Activated T-cell treated with anti-CD3 and anti-CD28 coated beads, Interleukin-2, amount 50 U/mL, for 1 hour (primary cell): ENCODE results near the gene FADS2.
"Not testable (repeated sequence)": the region's sequence is repeated elsewhere in the genome, so short reads cannot be mapped to it uniquely, and the experiment has no call there.

Source experiments
- DNase-seq: peaks from one replicate; pipeline ENCODE4 v3.0.0-alpha.2; 2020

The FADS2 gene

DNA sequence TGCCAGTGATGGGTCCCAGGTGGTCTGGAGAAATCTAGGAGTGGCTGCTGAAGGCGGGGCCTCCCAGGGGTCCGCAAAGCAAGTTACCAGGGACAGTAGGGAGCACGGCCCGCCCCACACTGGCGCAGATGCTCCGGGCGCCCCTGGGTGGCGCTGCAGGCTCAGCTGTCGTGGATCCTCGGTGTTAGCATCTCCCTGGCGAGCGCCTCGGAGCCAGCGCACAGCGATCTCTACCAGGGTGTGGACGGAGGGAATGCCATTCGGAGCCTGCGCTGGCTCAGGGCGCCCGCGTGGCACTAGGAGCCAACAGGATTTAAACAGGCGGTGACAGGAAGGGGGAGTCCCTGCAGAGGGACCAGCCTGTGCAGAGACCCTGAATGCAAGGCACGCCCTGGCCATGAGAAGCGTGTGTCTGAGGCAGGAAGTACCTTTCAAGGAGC, 43.1 kb downstream of the FADS2 start:
- peak; percentile 70 for DNase-seq

DNA sequence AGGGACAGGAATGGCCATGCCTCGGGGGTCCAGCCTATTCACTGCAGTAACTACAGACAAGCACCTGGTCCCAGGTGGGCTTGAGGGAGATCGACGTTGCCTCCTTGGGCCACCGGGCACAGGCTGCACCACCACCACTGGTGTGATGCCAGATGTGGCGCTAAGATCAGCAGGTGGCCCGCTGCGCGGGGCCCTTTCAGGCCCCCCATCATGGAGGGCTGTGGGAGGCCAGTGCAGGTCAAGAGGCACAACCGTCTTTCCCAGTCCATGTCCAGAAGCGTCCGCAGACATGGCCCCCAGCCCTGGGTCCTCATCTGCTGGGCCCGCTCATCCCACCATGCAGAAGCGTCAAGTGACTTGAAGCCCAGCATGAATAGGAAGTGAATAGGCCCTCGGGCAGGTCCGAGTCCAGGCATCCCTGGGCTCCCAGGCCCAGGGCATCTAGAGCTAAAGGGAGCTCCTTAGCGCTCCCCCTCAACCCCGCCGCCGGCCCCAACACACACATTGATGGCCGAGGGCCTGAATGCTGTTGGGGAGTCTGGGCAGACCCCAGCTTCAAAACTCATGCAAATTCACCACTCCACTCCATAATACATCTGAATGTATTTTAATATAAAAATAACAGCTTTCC, 45.0 kb downstream of the FADS2 start:
- no peak for DNase-seq

DNA sequence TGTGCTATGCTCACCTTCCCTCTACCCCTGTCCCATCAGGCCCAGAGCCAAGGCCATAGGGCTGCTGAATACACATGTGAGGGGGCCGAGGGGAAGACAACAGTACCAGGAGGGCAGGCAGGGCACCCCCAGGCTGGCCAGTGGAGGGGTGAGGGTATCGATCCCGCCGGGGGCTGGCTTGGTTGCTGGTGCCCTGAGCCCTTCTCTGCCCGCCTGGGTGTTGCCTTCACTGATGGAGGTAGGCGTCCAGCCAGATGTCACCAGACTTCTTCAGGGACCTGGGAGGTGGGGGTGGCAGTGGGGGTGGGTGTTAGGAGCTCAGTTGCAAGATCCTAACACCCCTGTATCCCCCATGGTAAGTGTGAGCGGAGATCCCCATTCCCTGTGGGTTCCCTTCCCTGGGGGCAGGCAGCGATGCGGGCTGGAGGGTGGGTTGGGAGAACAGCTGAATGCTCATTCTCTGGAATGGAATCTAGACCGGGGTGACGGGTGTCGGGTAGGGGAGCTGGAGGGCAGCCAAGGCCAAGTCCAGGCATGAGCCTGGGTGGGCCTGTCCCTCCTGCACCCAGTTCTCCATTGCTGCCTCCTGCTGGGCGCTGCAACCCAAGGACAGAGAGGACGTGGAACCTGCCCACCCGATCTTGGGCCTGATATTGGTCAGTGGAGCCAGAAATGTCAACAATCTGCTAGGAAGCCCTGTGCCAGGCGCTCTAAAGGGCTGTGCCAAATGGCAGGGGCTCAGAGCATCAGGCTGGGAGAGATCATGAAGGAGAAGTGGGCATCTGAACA, 45.7 kb downstream of the FADS2 start:
- no peak for DNase-seq

DNA sequence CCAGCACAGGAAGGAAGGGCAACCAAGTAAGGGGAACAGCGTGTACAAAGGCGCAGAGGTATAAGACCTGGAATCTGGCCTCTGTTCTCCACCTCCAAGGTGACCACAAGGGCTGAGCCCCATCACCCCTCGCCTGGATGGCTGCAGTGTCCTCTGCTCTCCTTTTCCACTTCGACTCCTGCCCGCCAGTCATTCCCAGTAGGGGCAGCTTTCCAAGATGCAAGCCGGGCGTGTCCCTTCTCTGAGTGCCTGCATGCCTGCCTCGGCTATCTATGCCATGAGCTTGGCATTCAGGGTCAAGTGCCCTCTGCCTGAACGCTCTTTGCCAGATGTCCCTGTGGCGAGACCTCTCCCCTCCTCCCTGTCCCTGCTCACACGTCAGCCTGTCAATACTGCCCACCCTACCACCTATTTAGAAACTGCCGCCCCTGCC, 46.3 kb downstream of the FADS2 start:
- no peak for DNase-seq

DNA sequence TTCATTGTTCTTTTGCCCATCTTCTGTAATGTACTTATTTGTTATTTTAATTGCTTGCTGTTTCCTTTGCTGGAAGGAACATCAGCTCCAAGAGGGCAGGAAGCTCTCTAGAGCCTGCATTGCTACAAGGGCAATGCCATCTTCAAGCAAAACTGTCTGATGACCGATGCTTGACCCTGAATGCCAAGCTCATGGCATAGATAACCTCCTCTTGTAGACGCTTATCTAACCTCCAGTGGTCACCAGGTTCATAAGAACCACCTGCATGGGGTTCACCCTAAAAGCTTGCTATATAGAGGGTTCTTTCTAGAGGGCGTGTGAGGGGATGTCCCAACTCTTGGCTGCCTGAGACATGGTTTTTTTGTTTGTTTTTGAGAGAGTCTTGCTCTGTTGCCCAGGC, 46.8 kb downstream of the FADS2 start:
- no peak for DNase-seq

DNA sequence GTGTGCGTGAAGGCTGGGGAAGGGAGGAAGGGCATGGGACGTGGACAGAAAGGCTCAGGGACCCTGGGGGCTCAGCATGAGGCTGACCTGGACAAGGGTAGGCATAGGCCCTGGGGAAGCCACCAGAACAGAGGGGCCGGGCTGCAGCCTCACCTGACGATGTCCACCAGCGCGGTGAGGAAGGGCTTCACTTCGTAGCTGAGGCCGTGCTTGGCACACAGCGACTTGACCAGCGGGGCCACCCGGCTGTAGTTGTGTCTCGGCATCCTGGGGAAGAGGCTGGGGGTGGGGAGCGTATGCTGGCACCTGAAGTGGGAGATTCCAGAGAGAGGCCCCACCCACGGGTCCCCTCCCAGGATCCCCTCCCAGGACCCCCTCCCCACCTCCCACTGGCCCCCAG, 47.6 kb downstream of the FADS2 start:
- no peak for DNase-seq

DNA sequence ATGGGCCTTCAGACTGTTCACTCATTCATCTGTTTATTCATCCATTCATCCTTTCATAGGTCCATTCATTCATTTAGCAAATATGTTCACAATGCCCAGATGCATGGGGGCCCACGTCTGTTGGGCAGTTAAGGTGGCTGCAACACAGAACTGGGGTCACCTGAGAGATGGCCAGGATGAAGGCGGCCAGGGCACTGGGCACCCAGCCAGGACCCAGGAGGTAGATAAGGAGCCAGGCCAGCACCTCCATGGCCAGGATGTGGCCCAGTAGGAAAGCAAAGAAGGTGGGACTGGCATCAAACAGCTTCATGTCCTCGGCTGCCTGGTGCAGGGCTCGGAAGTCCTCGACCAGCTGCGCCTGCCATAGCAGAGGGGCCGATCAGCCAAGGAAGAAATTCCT, 51.1 kb downstream of the FADS2 start:
- DNase-seq, result no peak

DNA sequence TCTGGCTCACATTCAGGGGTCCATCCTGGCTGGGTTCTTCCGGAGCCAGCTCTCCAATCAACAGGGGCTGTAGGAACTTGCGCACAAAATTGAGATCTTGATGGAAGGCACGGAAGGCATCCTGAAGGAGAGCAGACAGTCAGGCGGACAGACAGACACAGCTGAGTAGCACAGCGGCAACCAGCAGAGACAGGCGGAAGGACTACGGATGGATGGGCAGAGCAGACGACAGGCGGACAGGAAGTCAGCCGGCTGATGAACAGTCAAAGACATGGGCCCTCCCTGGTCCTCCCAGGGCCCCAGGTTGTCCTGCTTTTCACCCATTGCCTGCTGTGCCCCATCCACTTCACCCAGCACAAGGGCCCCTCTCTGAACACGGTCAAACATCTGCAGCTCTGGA, 51.9 kb downstream of the FADS2 start:
- no peak for DNase-seq

DNA sequence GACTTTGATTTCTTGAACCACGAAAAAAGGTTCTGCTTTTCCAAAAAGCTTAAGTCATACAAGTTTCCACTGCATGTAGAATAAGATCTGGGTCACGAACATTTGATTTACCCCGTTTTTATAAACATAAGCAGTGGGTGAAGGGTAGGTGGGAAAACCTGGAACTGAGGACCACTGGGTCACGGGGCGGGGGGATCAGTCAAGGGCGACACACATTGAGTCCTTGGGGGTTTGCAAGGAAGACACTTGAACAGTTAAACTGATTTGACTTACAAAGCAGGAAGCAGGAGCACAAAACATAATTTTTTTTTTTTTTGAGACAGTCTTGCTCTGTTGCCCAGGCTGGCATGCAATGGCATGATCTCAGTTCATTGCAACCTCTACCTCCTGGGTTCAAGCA, 52.4 kb downstream of the FADS2 start:
- no peak for DNase-seq

DNA sequence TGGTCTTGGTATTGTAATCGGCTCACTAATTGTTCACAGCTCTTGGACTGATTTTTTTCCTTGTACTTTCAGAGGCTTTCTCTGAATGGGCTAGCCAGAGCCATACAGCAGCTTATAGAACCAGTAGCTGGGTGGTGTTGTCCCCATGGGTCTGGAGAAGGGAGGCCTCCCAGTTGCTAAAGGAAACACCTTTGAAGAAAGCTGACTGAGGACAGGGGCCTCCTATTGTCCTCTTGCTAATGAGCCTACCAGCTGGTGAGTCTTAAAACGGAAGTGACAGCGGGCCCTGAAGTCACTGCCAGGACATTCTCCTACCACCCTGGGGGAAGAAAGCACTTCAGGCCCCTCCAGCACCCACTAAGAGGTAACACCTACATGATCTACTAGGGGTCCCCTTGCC, 53.3 kb downstream of the FADS2 start:
- DNase-seq, result no peak

DNA sequence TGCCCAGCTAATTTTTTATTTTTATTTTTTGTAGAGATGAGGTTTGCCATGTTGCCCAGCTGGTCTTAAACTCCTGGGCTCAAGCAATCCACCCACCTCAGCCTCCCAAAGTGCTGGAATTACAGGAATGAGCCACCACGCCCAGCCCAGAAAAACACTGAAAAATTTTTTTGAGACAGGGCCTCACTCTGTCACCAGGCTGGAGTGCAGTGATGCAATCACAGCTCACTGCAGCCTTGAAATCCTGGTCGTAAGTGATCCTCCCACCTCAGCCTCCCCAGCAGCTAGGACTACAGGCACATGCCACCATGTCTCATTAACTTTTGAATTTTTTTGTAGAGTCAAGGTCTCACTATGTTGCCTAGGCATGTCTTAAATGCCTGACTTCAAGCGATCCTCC, 54.2 kb downstream of the FADS2 start:
- DNase-seq, result not testable (repeated sequence)

DNA sequence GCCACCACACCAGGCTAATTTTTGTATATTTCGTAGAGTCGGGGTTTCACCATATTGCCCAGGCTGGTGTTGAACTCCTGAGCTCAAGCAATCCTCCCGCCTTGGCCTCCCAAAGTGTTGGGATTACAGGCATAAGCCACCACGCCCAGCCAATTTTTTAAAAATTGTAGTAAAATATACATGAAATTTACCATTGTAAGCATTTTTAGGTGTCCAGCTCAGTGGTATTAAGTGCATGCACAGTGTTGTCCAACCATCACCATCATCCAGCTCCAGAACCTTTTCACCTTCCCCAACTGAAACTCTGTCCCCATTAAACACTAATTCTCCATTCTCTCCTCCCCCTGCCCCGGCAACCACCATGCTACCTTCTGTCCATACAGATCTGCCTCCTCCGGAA, 54.8 kb downstream of the FADS2 start:
- DNase-seq, result no peak

DNA sequence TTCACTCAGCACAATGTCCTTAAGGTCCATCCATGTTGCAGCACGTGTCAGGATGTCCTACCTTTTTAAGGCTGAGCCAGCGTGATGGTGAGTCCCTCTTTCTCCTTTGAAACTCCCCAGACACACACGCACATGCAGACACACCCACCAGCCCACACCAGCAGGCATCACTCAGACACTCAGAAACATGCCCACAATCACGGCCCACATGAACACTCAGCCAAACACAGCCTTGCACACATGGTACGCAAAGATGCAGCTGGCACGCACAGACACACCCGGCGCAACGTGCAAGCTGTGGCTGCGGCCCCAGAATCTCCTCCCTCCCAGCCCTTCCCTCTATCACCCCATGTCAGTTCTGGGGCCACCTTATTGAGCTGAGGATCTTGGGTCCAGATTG, 55.2 kb downstream of the FADS2 start:
- no peak for DNase-seq

DNA sequence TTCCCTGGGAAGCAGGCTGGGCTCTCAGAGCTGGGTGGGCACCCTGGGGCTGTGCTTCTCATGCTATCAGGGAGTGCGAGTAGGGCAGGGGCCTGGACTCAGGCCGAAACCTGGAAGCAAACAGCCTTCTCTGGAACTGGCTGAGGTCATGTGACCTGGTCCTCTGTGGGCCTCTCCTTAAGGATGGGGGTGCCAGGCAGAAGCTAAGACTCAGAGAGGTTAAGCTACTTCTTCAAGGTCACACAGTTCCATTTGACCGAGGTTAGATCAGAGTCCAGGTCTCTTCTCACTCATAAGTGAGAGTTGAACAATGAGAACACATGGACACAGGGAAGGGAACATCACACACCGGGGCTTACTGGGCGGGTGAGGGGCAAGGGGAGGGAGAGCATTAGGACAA, 55.8 kb downstream of the FADS2 start:
- DNase-seq, result no peak

DNA sequence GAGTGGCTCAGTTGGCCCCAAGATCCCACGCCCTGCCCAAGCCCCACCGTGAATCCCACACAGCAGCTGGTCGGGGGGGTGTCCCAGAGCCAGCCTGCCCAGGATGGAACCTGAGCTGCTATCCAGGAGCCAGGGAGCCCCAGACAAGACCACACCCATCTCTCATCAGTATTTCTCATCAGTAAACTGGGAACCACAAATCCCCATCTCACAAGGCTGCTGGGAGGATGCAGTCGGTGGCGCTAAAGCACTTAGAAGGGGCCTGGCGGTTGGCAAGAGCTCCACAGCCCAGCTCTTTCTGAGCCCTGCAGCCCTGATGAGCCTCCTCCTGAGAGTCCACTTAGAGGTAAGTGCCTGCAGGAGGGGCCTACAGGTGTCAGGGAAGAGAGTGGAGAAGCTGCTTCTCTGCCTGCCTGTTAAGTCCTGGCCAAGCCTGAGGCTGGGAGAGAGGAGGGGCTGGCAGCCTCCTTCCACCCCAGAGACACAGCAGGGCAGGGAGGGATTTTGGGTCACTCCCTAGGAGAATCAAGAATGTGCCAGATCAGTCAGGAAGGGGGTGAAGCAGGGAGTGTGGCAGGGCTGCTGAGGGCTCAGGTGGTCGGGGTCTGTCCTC, 57.2 kb downstream of the FADS2 start:
- DNase-seq, result no peak

DNA sequence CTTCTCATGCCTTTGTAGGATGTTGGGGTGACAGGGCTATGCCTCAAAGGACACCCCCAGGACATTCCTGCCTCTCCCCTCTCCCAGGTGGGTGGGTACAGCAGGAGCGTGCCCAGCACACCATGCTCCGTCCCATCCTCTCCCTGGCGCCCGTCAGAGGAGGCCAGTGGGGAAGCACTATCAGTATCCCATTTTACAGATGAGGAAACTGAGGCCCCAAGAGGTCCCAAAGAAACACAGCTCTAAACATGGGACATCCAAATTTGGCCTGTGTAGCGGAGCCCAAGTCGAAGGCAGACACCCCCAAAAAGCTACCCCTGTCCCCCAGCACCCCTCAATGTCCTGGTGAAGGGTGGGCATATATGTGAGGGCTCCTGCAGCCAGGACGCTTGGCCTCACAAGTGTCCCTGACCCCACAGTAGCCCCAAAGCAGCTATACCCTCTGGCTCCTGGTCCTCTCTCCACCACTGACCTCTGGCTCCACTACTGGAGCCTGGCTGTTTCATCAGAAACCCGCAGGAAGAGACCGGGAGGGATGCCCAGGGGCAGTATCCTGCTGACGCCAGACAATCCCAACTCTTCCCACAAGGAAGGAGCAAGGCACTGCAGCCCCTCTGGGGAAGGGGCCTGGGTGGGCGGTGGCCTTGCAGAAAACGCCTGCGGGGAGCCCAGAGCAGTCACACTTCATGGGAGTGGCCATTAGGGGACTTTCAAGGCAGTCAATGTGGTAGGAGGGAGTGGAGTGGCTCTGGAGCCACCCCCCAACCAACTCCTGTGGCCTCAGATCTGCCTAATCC, 57.9 kb downstream of the FADS2 start:
- no peak for DNase-seq

DNA sequence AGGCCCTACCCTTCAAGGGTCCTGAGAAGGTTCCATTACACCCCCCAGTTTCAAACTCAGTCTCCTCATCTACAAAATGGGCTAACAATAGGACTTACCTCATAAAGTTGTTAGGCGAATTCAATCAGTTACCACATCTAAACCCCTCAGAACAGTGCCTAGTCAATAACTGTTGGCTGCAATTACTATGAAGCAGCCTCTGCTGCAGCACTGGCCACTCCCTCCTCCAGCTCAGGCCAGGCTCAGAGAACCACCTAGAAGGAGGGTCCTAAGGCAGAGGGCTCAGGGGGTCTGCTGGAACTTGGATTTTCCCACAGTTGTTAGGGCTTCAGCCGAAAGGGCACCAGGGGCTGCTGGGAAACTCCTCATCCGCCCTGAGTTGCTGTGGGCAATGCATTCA, 58.5 kb downstream of the FADS2 start:
- DNase-seq, result no peak

DNA sequence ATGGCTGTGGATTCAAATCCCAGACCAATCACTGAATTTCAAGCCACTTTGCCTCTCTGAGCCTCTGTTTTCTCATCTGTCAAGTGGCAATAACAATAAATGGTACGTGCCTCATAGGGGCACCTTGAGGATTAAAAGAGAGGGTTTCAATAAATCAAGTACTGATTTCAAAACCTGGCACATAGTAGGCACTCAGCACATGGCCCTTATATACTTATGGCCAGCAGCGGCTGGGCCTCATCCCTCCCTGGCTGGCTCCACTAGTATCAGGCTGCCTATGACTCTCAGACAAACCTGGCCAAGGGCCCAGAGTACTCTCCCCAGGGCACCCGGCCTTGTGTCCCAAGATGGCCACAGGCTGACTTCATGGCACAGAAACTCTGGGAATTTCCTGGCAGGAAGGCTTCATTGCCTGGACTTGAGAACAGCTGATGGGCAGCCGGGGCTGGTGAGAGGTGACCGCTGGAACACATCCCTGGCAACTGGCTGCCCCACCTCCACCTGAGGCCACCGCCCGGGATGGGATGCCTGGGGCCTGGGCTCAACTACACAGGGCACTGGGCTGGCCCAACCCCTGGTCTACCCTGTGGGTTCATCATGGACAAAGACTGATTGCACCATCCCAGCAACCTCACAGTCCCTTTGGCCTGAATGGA, 59.9 kb downstream of the FADS2 start:
- DNase-seq, result no peak

DNA sequence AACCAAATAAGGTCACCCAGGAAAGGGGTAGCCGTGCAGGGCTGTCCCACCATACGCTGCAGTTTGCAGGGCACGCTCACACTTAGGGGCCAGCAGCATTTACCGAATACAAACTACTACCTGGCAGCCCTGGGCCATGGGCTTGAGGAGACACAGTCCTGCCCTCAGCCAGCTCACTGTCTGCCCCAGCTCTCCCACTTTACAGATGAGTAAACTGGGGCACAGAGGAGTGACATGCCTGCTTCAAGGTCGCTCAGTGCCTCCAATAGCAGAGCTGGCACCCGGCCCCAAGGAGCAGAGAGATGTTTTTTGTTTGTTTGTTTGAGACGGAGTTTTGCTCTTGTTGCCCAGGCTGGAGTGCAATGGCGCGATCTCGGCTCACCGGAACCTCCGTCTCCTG, 60.5 kb downstream of the FADS2 start:
- DNase-seq, result no peak

DNA sequence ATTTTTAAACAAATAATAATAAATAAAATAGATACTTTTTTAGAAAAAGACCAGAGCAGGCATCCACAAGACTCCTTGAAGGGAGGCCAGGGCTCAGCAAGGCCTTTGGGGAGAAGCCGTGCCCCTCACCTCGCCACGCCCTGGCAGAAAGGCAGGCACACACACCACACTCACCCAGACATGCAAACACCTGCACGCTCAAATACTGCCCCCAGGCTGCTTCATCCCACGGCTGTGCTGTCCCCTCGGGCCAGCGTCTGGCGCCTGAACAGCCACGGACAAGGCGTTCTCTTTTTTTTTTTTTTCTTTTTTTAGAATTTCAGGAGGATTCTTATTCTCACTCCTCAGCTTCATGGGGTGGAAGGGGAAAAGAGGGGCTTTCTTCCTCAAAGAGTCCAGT, 61.7 kb downstream of the FADS2 start:
- DNase-seq, result no peak

DNA sequence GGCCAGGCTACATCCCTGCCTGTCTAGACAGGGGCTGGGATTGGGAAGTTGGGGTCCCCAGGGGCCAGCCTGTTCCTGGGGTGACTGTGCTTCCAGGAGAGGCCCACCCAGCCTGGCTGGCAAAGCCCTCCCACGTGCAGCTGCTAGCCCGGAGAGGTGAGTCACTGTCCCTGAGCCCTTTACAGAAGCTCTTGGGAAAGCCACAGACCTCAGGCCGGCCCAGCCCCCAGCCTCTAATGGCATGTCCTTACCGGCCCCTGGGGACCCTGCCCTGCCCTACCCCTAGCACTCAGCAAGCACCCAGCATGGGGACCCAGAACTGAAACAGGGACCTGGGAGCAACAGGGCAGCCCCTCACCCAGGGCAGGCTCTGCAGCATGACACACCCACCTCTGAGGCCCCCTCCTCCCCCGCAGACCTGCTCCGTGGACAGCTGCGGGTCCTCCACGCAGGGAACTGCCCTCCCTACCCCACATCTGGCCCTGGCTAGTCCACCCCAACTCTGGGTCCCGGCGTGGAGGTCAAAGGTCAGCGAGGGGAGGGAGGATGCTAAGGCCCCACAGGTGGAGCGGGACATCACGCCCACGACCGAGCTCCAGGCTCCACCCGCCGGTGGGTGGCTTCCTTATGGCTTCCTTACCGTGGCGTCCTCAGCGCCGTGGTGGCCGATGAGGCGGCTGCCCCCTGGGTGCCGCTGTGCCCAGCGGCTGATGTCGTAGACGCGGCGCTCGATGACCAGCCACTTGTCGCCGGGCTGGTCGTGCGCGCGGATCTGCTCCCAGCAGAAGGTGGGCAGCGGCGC, 62.6 kb downstream of the FADS2 start:
- DNase-seq, result peak; percentile 45
